Fibroblast of upper back skin (primary cell): ENCODE measurements around the gene CHI3L2.

Experiments used
- DNase-seq: peaks from one replicate; pipeline ENCODE4 v3.0.0-alpha.2; 2013

The CHI3L2 gene, protein sequence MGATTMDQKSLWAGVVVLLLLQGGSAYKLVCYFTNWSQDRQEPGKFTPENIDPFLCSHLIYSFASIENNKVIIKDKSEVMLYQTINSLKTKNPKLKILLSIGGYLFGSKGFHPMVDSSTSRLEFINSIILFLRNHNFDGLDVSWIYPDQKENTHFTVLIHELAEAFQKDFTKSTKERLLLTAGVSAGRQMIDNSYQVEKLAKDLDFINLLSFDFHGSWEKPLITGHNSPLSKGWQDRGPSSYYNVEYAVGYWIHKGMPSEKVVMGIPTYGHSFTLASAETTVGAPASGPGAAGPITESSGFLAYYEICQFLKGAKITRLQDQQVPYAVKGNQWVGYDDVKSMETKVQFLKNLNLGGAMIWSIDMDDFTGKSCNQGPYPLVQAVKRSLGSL

DNA sequence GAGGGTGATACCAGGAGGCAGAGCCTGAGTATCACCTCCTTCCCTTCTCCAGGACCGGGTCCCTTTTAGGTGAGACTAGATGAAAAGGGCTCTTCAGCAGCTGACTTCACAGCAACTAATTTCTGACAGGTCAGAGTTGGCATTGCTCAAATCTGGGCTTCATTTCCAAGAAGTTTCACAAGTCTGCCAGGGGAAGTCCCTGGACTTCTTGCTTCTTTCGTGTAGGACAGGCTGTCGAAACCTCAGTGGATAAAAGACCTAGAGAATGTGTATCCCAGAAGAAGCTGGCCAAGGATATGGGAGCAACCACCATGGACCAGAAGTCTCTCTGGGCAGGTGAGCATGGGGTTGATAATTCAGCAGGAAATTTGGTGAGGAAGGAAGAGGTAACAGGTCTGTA, at the start of gene CHI3L2:
Gene CHI3L2, plus strand, starts transcription at position 280 of the 400 bp plus-strand sequence. Its CDS starts 17 bp downstream, at position 297.
- DNase-seq, result no peak

DNA sequence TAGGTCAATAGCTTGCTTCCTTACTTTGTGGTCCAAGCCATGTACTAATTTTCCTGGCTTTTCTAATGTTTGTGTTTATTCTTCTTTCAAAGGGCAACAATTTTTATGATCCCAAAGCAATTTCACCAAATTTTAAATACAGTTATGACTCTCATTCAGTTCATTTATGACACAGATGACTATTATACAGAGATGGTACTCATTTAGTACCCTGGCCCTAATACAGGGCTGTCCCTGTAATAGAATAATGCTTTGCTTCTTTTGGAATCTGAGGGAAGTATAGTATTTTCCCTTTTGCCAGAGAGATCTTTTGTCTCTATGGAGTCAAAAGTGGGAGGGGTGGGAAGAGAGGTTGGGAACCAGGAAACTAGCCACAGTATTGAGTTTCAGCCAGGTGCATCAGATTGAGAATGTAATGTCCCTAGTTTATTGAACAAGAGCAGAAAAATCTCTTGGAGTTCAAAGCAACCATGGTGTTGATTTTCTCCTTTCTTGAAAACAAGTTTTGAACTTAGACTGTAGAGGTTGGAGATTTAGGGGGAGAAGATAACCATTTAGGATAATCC, 47.5 kb upstream of the CHI3L2 start:
- no peak for DNase-seq

DNA sequence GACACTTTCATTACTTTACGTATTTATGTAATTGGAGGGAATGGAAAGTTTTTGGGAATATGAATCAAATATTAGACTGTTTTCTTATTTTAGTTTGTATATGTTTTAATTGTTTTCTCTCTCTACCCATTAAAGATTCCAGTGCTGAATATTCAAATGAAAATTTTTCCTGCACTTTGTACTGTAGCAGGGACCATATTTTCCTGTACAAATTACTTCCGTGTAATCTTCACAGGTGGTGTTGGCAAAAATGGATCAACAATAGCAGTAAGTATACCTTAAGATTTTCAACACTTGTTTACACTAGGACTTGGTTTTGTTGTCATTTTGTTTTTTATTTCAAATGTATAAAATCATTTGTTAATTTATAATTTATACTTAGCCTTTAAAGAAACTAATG, 45.5 kb upstream of the CHI3L2 start:
- no peak for DNase-seq

DNA sequence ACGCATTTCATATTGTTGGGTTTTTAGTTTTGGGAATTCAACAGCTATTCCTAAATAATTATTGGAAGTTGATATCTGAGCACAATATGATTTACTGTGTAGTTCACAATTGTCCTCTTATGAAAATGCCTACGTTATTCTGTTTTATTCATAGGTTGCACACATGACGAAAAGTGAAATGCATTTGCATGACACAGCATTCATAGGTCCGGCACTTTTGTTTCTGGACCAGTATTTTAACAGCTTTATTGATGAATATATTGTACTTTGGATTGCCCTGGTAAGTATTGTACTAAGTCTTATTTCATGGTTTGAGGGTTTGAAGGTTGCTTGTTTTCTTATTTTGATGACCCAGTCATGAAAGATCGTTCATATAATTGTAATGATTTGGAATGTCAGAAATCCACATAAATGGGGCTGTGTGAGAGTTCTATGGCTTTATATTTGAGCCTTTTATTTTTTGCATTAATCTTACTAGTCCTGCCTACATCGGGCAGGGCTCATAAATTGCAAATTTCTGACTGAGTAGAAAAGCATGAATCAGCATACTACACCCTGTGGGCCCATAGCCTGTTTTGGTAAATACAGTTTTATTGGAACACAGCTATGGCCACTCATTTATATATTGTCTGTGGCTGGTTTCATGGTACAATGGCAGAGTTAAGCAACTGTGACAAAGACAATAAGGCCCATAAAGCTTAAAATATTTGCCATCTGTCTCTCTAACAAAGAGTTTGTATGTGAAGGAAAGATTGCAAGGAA, 44.0 kb upstream of the CHI3L2 start:
- DNase-seq, result no peak

DNA sequence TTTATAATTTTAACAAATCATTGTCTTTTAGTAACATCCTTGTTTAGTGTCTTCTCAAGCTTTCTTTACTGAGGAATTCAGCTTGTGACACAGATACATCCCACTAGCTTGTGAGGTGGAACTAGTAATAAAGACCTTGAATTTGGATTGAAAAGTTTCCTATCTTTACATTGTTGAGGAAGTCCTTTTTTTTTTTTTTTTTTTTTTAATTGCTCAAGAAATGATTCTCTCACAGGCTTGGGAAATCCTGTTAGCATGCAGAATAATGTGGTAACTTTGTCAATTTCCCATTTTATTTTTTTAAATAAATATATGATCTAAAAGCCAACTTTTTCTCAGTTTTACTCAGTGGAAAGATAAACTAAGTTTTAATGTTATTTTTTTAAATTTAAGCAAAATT, 42.9 kb upstream of the CHI3L2 start:
- no peak for DNase-seq

DNA sequence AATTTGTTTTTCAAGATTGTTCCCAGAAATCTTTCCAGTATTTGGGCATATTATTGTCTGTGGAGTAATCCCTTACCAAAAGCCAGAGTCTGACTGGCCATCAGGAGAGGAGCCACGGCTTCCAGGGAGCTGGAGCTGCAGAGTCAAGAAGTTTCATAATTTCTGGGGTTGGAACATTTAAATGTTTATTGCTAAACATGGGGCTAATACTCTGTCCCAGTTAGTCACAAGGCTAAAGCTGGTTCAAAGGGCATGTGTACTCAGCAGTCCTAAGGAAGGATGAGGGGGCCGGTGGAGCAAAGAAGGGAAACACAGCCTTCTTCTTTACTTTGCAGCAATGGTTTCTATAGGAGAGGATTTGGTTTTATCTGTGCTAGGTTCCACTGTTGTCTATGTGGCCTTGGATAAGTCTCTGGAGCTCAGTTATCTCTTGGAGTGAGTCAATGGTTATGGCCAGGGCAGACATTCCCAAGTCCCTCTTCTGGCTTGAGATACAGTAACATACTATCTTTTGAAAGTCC, 36.5 kb upstream of the CHI3L2 start:
- no peak for DNase-seq

DNA sequence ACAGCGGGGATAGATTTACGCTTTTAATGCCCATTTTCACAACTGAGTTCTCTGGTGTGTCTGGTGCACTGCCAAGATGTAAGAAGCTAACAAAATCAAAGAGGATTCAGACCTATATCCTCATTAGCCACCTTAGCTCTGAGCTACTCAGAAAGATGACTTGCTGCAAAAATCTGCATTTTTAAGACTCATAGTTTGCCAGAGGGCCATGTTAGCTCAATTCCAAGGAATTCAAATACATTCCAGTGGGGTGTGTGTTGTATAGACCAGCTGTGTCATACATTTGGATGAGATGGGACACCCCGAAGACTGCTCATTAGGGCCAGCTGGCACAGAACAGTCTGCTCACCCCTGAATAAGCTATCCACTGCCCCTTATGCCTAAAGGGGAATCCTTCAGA, 36.0 kb upstream of the CHI3L2 start:
- peak; percentile 76 for DNase-seq

DNA sequence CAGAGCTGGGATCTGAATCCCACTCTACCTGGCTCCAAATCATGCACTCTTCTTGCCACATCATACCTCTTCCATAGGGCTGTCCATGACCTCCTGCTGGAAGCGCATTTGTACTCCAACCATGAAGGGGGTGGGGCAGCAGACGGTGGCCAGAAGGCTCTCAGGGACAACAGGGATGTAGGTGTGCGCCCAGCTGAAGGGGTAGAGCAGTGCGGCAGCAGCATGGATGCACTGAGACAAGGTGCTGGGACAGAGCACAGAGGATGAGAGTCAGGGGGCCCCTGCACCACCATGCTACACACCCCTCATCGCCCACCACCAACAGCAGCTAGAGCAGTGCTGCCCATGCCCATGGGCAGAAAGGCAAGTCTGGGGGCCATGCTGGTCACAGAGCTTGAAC, 35.4 kb upstream of the CHI3L2 start:
- DNase-seq, result no peak

DNA sequence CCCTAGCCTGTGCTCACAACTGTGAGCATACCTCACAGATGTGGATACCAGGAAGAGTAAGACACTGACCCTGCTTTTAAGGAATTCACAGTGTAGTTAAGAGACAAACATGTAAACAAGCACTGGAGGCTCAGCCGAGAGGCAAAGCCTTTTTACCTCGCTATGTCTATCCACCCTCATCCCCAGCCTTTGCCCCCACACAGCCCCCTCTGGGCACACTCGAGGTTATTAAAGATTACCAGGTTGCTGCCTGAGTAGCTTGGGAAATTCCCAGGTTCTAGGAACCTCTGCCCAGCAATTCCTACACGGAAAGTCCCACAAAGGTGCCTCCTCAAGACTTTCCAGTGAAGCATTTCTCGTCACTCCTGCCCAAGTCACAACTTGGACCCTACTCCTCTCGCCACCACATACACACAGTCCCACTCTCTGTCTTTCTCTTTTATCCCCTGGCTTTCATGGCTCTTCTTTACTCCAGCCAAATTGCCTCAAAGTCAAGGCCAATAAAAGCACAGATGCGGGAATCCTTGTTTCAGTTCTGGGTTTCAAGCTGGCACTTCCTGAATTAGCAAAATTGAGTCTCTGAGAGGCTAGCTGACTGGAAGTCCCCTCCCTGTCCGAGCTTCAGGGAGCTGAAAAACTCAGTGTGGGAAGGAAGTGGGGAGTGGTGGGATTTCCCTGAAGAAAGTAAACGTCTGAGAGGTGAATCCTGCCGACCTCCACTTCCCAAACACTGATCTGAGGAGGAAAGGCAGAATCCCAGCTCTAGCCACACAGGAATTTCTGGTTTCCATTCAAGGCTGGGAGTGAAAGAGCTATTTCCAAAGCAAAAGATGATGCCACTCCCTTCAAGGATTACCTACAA, 34.6 kb upstream of the CHI3L2 start:
- no peak for DNase-seq

DNA sequence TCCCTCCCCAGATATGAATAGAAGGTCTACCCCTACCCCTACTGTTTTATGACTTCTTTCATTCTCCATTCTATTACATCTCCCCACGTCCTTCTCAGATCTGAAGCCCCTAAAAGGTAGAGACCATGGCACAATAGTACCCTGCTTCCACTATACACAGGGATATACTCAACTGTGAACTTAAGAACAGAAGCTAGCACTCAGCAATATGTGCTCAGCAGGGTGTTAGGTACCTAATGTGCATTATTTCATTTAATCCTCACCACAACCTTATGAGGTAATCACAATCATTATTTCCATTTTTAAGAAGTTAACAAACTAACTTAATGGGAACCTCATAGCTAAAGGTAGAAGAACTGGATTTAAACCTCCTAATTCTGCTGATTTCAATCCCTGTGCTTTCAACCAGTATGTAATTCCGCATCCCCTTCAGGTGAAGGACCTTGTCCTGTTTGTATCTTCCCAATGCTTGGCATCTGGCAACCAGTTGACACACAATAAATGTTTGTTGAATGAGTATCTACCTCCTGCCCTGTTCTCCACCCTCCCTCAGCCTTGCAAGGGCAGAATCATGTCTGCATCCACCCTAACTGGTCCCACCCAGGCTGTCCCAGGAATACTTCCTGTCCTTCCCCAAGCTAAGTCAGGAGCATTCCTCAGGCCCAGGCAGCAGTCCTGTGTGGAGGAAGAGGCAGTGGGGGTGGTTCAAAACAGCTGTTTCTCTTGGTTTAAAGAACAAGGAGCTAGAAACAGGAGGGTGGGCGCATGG, 33.6 kb upstream of the CHI3L2 start:
- DNase-seq, result no peak

DNA sequence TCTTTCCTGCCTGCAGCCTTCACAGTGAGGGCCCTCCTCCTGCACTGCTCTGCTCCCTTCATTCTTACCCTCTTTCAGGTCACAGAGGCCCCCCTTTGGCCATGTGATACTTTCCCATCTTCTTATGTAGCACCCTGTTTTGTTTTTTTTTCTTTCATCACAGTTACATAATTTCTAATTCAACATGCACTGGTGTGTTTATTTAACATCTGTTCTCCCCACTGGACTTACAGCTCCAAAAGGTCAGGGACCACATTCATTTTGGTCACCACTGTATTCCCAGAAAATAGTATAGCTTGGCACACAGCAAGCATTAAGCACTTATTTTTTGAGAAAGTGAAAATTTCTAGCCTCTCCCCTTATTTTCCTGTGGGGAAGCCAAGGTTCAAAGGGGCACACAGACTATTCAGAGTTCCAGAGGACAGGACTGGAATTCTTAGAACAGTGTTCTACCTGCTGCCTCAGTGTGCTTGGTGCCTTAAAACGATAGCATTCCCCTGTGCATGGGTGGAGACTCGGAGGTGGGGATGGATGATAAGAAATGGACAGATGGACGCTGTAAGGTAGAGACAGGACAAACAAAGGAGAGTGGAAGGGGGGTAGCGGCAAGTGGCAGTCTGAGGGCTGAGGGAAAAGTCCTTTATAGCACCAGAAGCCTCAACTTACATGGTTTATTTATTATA, 32.4 kb upstream of the CHI3L2 start:
- DNase-seq, result no peak

DNA sequence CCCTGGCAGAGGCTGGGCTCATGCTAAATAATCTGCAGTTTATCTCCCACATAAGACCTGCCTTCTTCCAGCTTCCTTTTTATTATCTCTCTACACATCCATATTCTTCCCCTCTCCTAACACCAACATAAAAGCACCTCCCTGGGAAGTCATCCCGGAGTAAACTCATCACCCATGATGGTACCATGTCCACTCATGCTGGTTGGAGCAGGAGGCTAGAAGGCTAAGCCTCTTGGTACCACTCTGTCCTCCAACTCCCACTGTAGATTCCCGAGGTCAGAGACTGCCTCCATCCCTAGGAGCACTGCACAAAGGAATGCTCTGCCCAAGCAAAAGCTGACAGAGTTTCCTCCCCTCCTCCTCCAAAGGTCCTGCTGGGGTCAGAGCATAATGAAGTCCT, 31.3 kb upstream of the CHI3L2 start:
- no peak for DNase-seq

DNA sequence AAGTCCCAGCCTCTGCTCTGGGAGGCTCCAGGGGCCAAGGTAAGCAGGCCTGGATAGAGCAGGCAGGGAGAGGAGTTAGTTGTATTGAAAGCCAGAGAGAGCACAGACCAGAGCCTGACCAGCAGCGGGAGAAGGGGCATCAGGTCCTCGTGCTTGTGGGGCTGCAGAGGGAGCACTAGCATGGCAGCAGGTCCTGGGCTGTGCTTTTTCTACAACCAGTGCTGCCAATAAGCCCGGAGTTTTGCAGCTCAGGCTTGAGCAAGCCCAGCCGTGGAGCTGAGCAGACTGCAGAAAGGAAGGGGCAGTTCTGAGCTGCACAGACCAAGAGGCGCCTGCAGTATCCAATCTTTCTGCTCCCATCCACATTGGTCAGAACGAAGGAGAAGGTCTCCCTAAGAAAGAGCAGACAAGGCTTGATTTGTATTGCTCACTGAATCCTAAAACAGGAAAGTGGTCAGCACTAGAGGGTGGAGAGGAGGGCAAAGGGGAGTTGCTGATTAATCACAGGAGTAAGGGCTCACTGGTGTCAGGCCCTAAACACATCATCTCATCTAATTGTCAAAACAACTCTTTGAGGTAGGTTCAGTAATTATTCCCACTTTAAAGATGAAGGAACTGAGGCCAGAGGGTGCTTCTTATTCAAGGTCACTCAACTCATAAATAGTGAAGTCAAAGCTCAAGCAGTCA, 29.8 kb upstream of the CHI3L2 start:
- peak; percentile 14 for DNase-seq

DNA sequence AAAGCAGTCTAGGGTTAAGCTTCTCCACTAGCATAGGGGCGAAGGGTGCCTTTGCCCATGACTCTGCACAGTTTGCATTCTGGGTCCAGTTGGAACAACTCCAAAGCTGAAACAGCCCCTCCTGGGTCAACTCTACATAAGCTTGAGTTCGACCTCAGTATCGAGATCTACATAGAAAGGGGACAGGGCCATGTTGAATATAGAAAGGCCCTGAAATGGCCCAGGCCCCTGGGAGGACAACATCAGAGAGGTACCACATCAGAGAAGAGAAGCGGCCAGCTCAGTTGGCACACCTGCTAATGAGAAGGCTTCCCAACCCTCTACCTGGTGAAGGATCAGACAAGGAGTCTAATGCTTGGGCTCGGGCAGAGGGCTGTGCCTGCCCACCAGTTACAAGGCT, 28.7 kb upstream of the CHI3L2 start:
- DNase-seq, result no peak

DNA sequence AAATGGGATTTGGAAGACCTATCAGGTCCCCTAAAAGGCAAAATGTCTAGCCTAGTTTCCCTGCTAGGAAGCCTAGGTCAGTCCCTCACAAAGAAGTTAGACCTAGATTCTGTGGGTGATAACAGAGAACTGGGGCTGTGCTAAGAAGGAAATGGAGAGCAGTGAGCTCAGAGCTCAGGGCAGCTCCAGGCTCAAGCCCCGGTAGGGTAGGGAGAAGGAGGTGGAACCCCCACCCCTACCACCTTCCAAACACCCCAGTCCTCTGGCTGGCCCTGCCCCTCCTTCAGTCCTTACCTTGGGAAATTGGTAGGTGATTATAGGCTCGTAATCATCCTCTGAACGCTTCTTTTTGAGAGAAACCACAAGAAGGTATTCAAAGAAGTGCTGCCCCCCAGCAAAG, 28.2 kb upstream of the CHI3L2 start:
- no peak for DNase-seq

DNA sequence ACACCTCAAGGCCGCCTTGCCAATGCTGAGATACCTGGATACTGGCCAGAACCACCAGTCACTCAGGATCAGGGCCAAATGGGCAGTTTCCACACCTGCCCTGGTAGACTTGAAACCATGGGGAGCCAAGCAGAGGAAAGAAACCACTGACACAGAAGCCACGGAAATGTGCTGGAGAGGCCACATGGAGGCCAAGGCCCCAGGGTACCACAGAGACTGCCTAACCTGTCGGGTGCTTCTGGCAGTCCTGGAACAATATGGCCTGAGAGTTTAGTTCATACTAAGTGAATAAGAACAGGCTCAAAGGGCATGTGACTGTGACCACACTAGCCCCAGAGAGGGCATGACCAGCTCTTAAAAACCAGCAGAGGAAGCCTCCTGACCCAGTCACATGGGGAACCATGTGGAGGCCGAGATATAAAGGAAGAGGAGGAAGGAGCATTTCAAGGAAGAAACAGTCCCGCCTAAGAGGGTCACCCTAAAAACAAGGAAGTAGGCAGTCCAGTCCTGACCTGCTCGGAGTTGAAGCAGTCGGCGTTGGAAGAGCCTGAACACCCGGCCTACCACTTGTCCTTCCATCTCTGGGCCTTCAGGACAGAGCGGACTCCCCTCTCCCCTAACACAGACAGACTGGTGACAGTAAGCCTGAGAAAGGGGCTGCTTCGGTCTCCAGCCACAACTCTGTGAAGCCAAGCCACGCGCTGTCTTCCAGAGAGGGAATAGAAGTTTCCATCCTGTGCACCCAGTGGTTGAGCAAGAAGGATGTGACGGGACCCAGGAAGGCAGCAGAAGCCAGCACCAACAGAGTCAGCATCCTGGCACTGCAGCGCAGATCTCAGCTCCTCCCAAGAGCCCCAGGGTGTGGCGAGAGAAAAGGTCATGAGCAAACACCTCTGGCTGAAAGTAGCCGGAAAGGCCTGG, 27.4 kb upstream of the CHI3L2 start, which contains the start of gene DENND2D:
Gene DENND2D, minus strand, starts transcription at position 766 of the 921 bp plus-strand sequence. Its CDS starts 187 bp downstream, at position 579.
- no peak for DNase-seq

DNA sequence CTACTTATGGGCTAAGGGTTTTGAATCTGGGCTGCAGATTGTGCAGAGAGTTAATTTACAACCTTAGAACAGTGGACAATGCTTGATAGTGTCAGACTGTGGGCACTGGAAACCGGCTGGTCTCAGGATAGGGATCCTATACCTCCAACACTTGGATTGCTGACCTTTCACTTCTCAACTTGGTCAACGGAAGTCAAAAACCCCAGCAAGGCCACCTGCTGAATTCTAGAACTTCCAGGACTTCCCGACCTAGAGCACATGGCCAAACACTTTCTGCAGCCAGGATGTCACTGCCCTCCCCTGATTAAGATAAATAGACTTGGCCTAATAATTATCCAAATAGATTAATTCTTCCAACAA, 26.7 kb upstream of the CHI3L2 start:
- DNase-seq, result no peak

DNA sequence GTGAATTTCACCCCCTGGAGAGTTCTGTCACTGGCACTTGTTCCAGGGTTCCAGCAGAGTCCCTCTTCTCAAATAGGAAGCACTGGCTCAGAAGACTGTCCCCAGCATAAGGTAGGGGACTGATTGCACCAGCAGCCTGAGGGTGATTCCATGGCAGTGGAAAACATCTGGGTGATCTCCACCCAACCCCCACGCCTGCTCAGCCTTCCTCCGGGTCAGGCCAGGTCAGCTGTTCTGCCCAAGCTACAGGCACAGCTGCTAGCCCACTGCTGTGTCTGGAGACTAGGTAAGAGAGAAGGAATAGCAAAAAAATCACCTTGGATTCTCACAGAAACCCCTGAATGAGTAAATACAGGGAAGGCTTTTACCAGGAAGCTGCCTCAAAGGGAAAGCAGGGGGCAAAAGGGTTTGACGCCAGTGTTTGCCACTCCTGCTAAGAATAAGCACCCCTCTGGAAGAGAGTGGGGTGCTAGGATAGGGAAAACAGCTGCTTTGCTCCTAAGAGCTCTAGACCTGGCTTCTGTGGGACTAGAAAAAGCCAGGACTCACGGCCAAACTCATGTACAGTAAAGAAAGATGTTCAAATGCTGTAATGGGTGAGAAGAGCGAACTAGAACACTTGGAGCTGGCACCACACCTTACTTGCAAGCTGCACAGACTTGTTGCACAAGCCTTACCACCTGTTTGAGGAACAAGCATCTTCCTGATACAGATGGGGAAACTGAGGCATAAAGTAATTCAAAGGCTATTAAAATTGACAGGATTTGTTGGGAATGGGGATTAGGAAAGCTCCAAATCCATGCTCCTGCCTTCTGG, 26.0 kb upstream of the CHI3L2 start:
- DNase-seq, result no peak

DNA sequence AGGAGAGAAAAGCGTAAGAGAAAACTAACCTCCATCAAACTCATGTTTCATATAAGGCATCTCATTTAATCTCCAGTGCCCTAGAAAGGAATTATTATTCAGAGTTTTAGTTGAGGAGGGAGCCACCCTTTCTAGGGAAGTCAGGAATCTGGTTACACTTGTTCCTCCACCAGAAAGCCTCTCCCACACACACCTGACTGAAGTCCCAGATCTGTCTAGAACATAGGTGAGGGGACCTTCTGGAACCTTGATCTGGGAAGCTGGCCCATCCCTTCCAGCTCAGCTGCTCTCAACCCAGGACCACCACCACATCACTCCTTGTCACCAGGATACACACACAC, 25.2 kb upstream of the CHI3L2 start:
- no peak for DNase-seq
